Type B pancreatic cell (in vitro differentiated cells): ENCODE results near the gene RPH3AL. TPM values are rescaled to one million over a fixed set of nuclear protein-coding genes. Genes with fewer than 3 reads are reported as not detected.
"Not testable (repeated sequence)": the region's sequence is repeated elsewhere in the genome, so short reads cannot be mapped to it uniquely, and the experiment has no call there.

Experiments used
- DNase-seq: peaks from one replicate; pipeline ENCODE4 v3.0.0; 2021; ENCODE audit warnings: mixed read lengths; ENCODE audit not compliant: unreplicated experiment; ENCODE audit errors: extremely low spot score
- H3K27ac Mint-ChIP-seq: 2 replicates; pipeline ENCODE4 v1.8.0; 2021; ENCODE audit warnings: mild to moderate bottlenecking, mixed read lengths
- H3K27me3 Mint-ChIP-seq: 2 replicates; pipeline ENCODE4 v1.8.0; 2021; ENCODE audit warnings: mixed read lengths
- H3K36me3 Mint-ChIP-seq: 2 replicates; pipeline ENCODE4 v1.8.0; 2021; ENCODE audit warnings: mixed read lengths
- H3K4me1 Mint-ChIP-seq: one replicate; pipeline ENCODE4 v1.8.0; 2021; ENCODE audit warnings: mixed read lengths; ENCODE audit not compliant: unreplicated experiment
- H3K4me3 Mint-ChIP-seq: 2 replicates; pipeline ENCODE4 v1.8.0; 2021; ENCODE audit warnings: mild to moderate bottlenecking, mixed read lengths
- H3K9me3 Mint-ChIP-seq: 2 replicates; pipeline ENCODE4 v1.8.0; 2021; ENCODE audit warnings: mixed read lengths
- total RNA-seq: library from RNA; stranded (reverse); gene quantifications from 2 replicates; pipeline ENCODE4 v1.2.1, GENCODE V29; 2021; ENCODE audit warnings: low replicate concordance
- TF ChIP-seq, protein P1 (sequence below): fragments of 200-600 bp; sonication (generic); conservative IDR thresholded peaks from 2 replicates; pipeline ENCODE4 v1.5.0; 2021; ENCODE audit warnings: antibody characterized with exemption, mild to moderate bottlenecking

RPH3AL gene
- total RNA-seq, 1 donor from 2014 or later, result 13.5 TPM

- H3K27ac Mint-ChIP-seq, result no peak overlapping the region
- DNase-seq, result no peak
- TF ChIP-seq, protein P1, sequence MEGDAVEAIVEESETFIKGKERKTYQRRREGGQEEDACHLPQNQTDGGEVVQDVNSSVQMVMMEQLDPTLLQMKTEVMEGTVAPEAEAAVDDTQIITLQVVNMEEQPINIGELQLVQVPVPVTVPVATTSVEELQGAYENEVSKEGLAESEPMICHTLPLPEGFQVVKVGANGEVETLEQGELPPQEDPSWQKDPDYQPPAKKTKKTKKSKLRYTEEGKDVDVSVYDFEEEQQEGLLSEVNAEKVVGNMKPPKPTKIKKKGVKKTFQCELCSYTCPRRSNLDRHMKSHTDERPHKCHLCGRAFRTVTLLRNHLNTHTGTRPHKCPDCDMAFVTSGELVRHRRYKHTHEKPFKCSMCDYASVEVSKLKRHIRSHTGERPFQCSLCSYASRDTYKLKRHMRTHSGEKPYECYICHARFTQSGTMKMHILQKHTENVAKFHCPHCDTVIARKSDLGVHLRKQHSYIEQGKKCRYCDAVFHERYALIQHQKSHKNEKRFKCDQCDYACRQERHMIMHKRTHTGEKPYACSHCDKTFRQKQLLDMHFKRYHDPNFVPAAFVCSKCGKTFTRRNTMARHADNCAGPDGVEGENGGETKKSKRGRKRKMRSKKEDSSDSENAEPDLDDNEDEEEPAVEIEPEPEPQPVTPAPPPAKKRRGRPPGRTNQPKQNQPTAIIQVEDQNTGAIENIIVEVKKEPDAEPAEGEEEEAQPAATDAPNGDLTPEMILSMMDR, result no peak
- no peak overlapping the region for H3K4me3 Mint-ChIP-seq
- peaks cover 7% of the 10 kb centered on the region for H3K27me3 Mint-ChIP-seq
- peaks cover 17% of the 10 kb centered on the region for H3K4me1 Mint-ChIP-seq
- peaks cover 13% of the 10 kb centered on the region for H3K9me3 Mint-ChIP-seq
- no peaks in the 10 kb centered on the region for H3K36me3 Mint-ChIP-seq
These were observed 147.4 kb downstream of the RPH3AL start for GRCh38 chr17:205148-205669.

DNA sequence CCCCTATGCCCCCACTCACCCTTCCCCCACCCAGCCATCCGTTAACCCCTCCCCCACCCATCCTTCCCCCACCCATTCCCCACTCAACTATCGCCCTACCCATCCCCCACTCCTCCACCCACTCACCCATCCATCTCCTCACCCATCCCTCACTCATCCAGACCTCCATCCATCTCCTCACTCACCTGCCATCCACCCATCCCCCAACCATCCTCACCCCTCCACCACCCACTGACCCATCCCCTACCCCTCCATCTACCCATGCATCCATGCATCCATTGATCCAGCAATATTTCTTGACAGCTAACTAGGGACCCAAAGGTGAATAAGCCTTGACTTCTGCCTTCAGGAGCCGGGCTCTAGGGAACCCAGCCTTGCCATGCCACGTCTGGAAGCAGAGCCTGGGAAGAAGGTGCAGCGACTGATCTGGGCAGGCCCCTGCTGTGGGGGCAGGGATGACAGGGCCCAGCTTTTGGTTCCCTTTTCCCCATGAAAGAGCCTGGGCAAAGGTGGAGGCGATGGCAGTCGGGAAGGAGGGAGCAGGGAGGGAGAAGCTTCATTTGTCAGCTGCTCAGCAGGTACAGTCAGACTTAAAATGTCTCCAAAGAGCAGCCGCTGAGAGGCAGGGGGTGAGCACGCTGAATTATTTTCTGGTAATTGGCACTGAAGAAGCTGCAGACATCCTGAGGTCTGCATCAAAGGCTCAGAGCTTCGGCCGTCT lies 148.0 kb downstream of the RPH3AL start:
- no peak overlapping the region for H3K4me3 Mint-ChIP-seq
- no peak for DNase-seq
- no peak overlapping the region for H3K27ac Mint-ChIP-seq
- H3K36me3 Mint-ChIP-seq, result no peaks in the 10 kb centered on the region
- peaks cover 13% of the 10 kb centered on the region for H3K9me3 Mint-ChIP-seq
- peaks cover 23% of the 10 kb centered on the region for H3K4me1 Mint-ChIP-seq
- TF ChIP-seq, protein P1, result no peak
- H3K27me3 Mint-ChIP-seq, result peaks cover 10% of the 10 kb centered on the region

- Mint-ChIP-seq H3K36me3 (no peaks in the 10 kb centered on the region), H3K4me3 (no peak overlapping the region), H3K27me3 (peaks cover 18% of the 10 kb centered on the region), H3K4me1 (peaks cover 34% of the 10 kb centered on the region), H3K9me3 (peaks cover 9% of the 10 kb centered on the region), H3K27ac (no peak overlapping the region)
- TF ChIP-seq, protein P1, result no peak
- DNase-seq, result no peak
These were observed 150.1 kb downstream of the RPH3AL start for GRCh38 chr17:202501-202951.

DNA sequence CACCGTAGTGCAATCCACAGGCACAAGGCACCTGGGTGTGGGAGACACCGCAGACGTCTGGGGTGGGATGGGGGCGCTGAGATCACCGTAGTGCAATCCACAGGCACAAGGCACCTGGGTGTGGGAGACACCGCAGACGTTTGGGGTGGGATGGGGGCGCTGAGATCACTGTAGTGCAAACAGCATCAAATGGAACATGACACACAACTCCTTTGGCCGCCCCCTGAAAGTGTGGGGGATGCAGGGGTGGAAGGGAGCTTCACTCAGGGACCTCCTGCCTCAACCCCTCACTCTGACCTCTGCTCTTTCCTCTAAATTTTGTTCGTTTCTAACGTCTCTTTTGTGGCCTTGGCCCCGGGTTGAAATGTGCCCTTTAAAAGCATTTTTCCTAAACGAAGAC lies 150.9 kb downstream of the RPH3AL start:
- DNase-seq, H3K4me3 Mint-ChIP-seq, H3K27ac Mint-ChIP-seq, H3K9me3 Mint-ChIP-seq, H3K36me3 Mint-ChIP-seq: not testable (repeated sequence)
- peaks cover 18% of the 10 kb centered on the region for H3K27me3 Mint-ChIP-seq
- peaks cover 34% of the 10 kb centered on the region for H3K4me1 Mint-ChIP-seq

DNA sequence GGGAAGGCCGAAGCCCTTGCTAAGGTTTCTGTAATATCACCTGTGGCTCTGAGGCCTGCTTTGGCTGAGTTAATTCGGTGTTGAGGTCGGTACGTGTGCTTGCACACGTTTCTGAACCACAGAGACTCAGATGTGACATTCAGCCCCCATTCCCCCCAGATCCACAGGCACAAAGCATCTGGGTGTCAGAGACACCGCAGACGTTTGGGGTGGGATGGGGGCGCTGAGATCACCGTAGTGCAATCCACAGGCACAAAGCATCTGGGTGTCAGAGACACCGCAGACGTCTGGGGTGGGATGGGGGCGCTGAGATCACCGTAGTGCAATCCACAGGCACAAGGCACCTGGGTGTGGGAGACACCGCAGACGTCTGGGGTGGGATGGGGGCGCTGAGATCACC lies 151.3 kb downstream of the RPH3AL start:
- not testable (repeated sequence) for H3K27ac Mint-ChIP-seq, H3K4me3 Mint-ChIP-seq, H3K9me3 Mint-ChIP-seq, H3K36me3 Mint-ChIP-seq, DNase-seq
- Mint-ChIP-seq H3K27me3 (peaks cover 22% of the 10 kb centered on the region), H3K4me1 (peaks cover 38% of the 10 kb centered on the region)

DNA sequence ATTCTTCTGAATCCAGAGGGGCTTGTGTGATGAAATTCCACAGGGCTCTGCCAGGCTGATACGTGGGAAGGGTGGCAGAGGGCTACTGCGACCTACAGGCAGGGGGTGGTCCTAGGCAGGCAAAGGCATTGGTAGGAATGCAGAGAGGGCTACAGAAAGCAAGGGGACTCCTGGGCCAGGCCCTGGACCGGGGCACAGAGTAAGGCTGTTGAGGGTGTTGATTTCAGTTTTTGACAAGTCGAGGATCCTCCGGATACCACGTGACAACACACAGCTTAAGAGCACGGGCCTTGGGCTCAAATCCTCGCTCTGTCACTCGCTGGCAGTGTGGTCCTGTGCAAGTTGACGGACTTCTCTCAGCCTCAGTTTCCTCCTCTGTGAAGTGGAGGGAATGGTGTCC lies 152.0 kb downstream of the RPH3AL start:
- Mint-ChIP-seq H3K4me3 (peak overlapping the region; percentile 43), H3K27ac (no peak overlapping the region), H3K27me3 (peaks cover 23% of the 10 kb centered on the region), H3K36me3 (no peaks in the 10 kb centered on the region), H3K9me3 (no peaks in the 10 kb centered on the region), H3K4me1 (peaks cover 40% of the 10 kb centered on the region)
- no peak for DNase-seq
- TF ChIP-seq, protein P1, result no peak
